HepG2 (cell line): ENCODE data around the gene CHP1. TPM values are rescaled to one million over a fixed set of nuclear protein-coding genes. Genes with fewer than 3 reads are reported as not detected.
A peak's percentile ranks its signal among the peaks of the same experiment; 100 is the strongest.

Source experiments
- AFF4 ChIP-seq: sonication (generic); formaldehyde crosslinking; IDR thresholded peaks from 2 replicates; pipeline ENCODE4 v1.4.0; 2020; ENCODE audit warnings: missing genetic modification reagents
- AGO2 ChIP-seq: fragments of 200-400 bp; formaldehyde crosslinking; optimal IDR thresholded peaks from 2 replicates; pipeline ENCODE3; 2017; ENCODE audit warnings: mild to moderate bottlenecking, low read depth, low read length, moderate library complexity
- ATM ChIP-seq: fragments of 450-650 bp; IDR thresholded peaks from 2 replicates; pipeline ENCODE4 v1.7.1; 2017; ENCODE audit warnings: mild to moderate bottlenecking, borderline replicate concordance
- BCL6 ChIP-seq: IDR thresholded peaks from 2 replicates; pipeline ENCODE4 v1.6.1; 2016; ENCODE audit warnings: missing genetic modification reagents, missing compliant biosample characterization
- FUBP1 ChIP-seq: sonication (generic); formaldehyde crosslinking; IDR thresholded peaks from 2 replicates; pipeline ENCODE4 v1.5.1; 2020; ENCODE audit warnings: missing genetic modification reagents, mild to moderate bottlenecking, borderline replicate concordance
- JUNB ChIP-seq: sonication (generic); formaldehyde crosslinking; IDR thresholded peaks from 2 replicates; pipeline ENCODE4 v1.8.0; 2022; ENCODE audit warnings: missing genetic modification reagents, mild to moderate bottlenecking, borderline replicate concordance
- KDM4B ChIP-seq: sonication (generic); formaldehyde crosslinking; IDR thresholded peaks from 2 replicates; pipeline ENCODE4 v1.4.0; 2020; ENCODE audit warnings: missing genetic modification reagents
- NFE2L1 ChIP-seq: sonication (generic); formaldehyde crosslinking; IDR thresholded peaks from 2 replicates; pipeline ENCODE4 v1.4.0; 2020; ENCODE audit warnings: missing genetic modification reagents, mild to moderate bottlenecking, borderline replicate concordance
- PAF1 ChIP-seq: IDR thresholded peaks from 2 replicates; pipeline ENCODE4 v1.6.1; 2016; ENCODE audit warnings: missing genetic modification reagents, missing compliant biosample characterization
- SRY ChIP-seq: sonication (generic); formaldehyde crosslinking; IDR thresholded peaks from 2 replicates; pipeline ENCODE4 v1.8.0; 2022; ENCODE audit warnings: mild to moderate bottlenecking, missing genetic modification reagents
- ZBTB8A ChIP-seq: sonication (generic); formaldehyde crosslinking; IDR thresholded peaks from 2 replicates; pipeline ENCODE4 v1.4.0; 2020; ENCODE audit warnings: mild to moderate bottlenecking, low read depth, missing genetic modification reagents, borderline replicate concordance
- ZNF281 ChIP-seq: sonication (generic); formaldehyde crosslinking; IDR thresholded peaks from 2 replicates; pipeline ENCODE4 v1.4.0; 2020; ENCODE audit warnings: missing genetic modification reagents, borderline replicate concordance
- ZNF484 ChIP-seq: sonication (generic); formaldehyde crosslinking; IDR thresholded peaks from 2 replicates; pipeline ENCODE4 v1.5.1; 2020; ENCODE audit warnings: mild to moderate bottlenecking, low read depth, missing genetic modification reagents, borderline replicate concordance
- ZNF557 ChIP-seq: sonication (generic); formaldehyde crosslinking; IDR thresholded peaks from 2 replicates; pipeline ENCODE4 v1.4.0; 2020; ENCODE audit warnings: missing genetic modification reagents
- ZNF841 ChIP-seq: sonication (generic); formaldehyde crosslinking; IDR thresholded peaks from 2 replicates; pipeline ENCODE4 v1.8.1; 2023; ENCODE audit warnings: missing genetic modification reagents, borderline replicate concordance
- polyA plus RNA-seq, 8 experiments: library from polyadenylated mRNA; depleted of rRNA in 3 of 8; stranded (reverse) in 7 of 8; unstranded in 1 of 8; fragments of >200 nt; fragmentation: Illumina TruSeq in 4 of 8; extraction: Trizol in 4 of 8; gene quantifications; 2 replicates each; pipeline versions ENCODE4 v1.2.1 to v1.2.3, GENCODE V29; 2011 to 2016; ENCODE audit warnings: low read depth in 4 of 8, missing spikeins in 1 of 8, mixed read lengths in 1 of 8; ENCODE audit not compliant: insufficient read depth in 1 of 8
- total RNA-seq, 5 experiments: library from RNA; depleted of rRNA; stranded (reverse); fragments of >200 nt; fragmentation: Illumina TruSeq; extraction: Trizol; gene quantifications; 2 replicates each; pipeline ENCODE4 v1.2.3, GENCODE V29; 2016; ENCODE audit warnings: low read depth in 1 of 5
- TF ChIP-seq, protein P1 (sequence below): sonication (generic); formaldehyde crosslinking; IDR thresholded peaks from 2 replicates; pipeline ENCODE4 v1.4.0; 2020; ENCODE audit warnings: missing genetic modification reagents
- TF ChIP-seq, protein P2 (sequence below): sonication (generic); formaldehyde crosslinking; conservative IDR thresholded peaks from 2 replicates; pipeline ENCODE4 v1.4.0; 2020; ENCODE audit warnings: missing genetic modification reagents

Gene CHP1
- total and polyA plus RNA-seq, 2 of the 13 experiments (the other 11 are each of a cell fraction or from before 2014, with no cell fraction given), result 49.6 to 76.4 TPM

DNA sequence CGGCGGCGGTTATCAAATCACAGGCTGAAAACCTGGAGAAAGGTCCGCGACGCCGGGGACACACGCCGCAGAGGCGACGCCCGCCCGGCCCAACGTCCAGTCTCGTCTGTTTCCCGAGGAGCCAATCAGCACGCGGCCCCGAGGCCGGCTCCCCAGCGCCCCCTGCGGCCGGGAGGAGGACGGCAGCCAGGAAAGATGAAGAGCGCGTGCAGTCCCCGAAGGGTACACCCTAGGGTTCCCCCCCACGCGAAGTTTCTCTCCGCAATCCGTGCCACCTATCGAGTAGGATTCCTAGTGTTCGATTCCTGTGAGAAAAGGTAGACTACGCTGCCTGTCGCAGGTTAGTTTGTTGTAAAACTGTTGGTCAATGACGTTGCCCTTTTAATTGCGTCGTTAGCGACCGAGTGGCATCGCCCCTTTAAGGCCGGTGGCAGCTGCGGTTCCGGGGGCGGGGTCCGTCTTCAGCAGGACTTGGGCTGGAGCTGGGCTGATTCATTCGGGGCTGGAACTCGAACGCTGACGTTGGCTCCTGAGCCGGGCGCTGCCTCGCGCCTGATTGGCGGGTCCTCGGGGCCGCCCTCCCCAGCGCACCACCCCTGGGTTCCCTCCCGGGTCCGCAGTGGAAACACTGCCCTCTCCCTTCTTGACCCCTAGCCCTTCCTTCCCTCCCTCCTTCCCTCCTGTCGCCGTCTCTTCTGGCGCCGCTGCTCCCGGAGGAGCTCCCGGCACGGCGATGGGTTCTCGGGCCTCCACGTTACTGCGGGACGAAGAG, at the start of gene CHP1, which contains the start of gene EXD1 (continued):
- TF ChIP-seq AFF4 (CRISPR knock-in tag), result no peak
- TF ChIP-seq, protein P1, sequence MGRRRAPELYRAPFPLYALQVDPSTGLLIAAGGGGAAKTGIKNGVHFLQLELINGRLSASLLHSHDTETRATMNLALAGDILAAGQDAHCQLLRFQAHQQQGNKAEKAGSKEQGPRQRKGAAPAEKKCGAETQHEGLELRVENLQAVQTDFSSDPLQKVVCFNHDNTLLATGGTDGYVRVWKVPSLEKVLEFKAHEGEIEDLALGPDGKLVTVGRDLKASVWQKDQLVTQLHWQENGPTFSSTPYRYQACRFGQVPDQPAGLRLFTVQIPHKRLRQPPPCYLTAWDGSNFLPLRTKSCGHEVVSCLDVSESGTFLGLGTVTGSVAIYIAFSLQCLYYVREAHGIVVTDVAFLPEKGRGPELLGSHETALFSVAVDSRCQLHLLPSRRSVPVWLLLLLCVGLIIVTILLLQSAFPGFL (CRISPR knock-in tag), result no peak
- no peak for TF ChIP-seq ZNF841 (CRISPR knock-in tag)
- TF ChIP-seq SRY (CRISPR knock-in tag), result peak; percentile 94
- TF ChIP-seq NFE2L1, result peak; percentile 68; the same call in 1 of the 2 replicates
- TF ChIP-seq ZNF281 (CRISPR knock-in tag), result peak; percentile 68; the same call in 1 of the 2 replicates
- TF ChIP-seq PAF1, result no peak
- TF ChIP-seq ATM, result no peak
- peak; percentile 39 for TF ChIP-seq BCL6 (CRISPR knock-in tag)
- no peak for TF ChIP-seq ZNF484 (CRISPR knock-in tag)
- TF ChIP-seq FUBP1 (CRISPR knock-in tag), result no peak
- TF ChIP-seq AGO2, result peak; percentile 39
- TF ChIP-seq, protein P2, sequence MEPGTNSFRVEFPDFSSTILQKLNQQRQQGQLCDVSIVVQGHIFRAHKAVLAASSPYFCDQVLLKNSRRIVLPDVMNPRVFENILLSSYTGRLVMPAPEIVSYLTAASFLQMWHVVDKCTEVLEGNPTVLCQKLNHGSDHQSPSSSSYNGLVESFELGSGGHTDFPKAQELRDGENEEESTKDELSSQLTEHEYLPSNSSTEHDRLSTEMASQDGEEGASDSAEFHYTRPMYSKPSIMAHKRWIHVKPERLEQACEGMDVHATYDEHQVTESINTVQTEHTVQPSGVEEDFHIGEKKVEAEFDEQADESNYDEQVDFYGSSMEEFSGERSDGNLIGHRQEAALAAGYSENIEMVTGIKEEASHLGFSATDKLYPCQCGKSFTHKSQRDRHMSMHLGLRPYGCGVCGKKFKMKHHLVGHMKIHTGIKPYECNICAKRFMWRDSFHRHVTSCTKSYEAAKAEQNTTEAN (CRISPR knock-in tag), result no peak
- TF ChIP-seq KDM4B (CRISPR knock-in tag), result no peak; the same call in 1 of the 2 replicates
- TF ChIP-seq ZBTB8A (CRISPR knock-in tag), result 0 out of 2 replicates have a peak, but pooled peaks have one; percentile 42
- no peak for TF ChIP-seq ZNF557 (CRISPR knock-in tag)
- TF ChIP-seq JUNB (CRISPR knock-in tag), result peak; percentile 50; the same call in 1 of the 2 replicates
